Smooth muscle cell (in vitro differentiated cells): ENCODE results near the gene LRRC55. TPM values are rescaled to one million over a fixed set of nuclear protein-coding genes. Genes with fewer than 3 reads are reported as not detected.
A peak's percentile ranks its signal among the peaks of the same experiment; 100 is the strongest.

Experiments used
- DNase-seq: peaks from one replicate; lab custom pipeline; 2025; ENCODE audit not compliant: unreplicated experiment; lab: John Stamatoyannopoulos, UW
- H2AFZ ChIP-seq: fragments of 200-600 bp; sonication (generic); 2 replicates; pipeline ENCODE4 v1.6.0; 2016; ENCODE audit warnings: antibody characterized with exemption, low read depth, mild to moderate bottlenecking
- H3F3A ChIP-seq: fragments of 200-600 bp; sonication (generic); 2 replicates; pipeline ENCODE4 v1.6.0; 2017; ENCODE audit warnings: antibody characterized with exemption, low read depth
- H3K27ac ChIP-seq: fragments of 200-600 bp; sonication (generic); 2 replicates; pipeline ENCODE4 v1.5.1; 2016; ENCODE audit warnings: low read depth, mild to moderate bottlenecking
- H3K27me3 ChIP-seq: fragments of 200-600 bp; sonication (generic); 2 replicates; pipeline ENCODE4 v1.6.1; 2016; ENCODE audit warnings: low read depth, mild to moderate bottlenecking
- H3K36me3 ChIP-seq: fragments of 200-600 bp; sonication (generic); 2 replicates; pipeline ENCODE4 v1.5.1; 2016; ENCODE audit warnings: low read depth
- H3K4me1 ChIP-seq: fragments of 200-600 bp; sonication (generic); 2 replicates; pipeline ENCODE4 v1.5.1; 2016; ENCODE audit warnings: low read depth
- H3K4me2 ChIP-seq: fragments of 200-600 bp; sonication (generic); 2 replicates; pipeline ENCODE4 v1.6.0; 2016; ENCODE audit warnings: mild to moderate bottlenecking
- H3K4me3 ChIP-seq: fragments of 200-600 bp; sonication (generic); 2 replicates; pipeline ENCODE4 v1.5.1; 2016; ENCODE audit warnings: mild to moderate bottlenecking
- H3K79me2 ChIP-seq: fragments of 200-600 bp; sonication (generic); 2 replicates; pipeline ENCODE4 v1.6.0; 2016; ENCODE audit warnings: low read depth, mild to moderate bottlenecking
- H3K9ac ChIP-seq: fragments of 200-600 bp; sonication (generic); 2 replicates; pipeline ENCODE4 v1.6.0; 2016; ENCODE audit warnings: low read depth
- H3K9me3 ChIP-seq: fragments of 200-600 bp; sonication (generic); replicated peaks from 2 replicates; pipeline ENCODE4 v1.5.1; 2016; ENCODE audit warnings: low read depth
- H4K20me1 ChIP-seq: fragments of 200-600 bp; sonication (generic); 2 replicates; pipeline ENCODE4 v1.6.0; 2016; ENCODE audit warnings: low read depth
- CTCF ChIP-seq: fragments of 200-600 bp; sonication (generic); IDR thresholded peaks from 2 replicates; pipeline ENCODE4 v1.5.1; 2017; ENCODE audit warnings: borderline replicate concordance, mild to moderate bottlenecking, antibody characterized with exemption; ENCODE audit not compliant: insufficient read depth, poor library complexity, severe bottlenecking
- WGBS: methylation state at CpG from one replicate; pipeline ENCODE4 v1.1.7; 2016; ENCODE audit warnings: low lambda C conversion rate; 5-methylcytosine and 5-hydroxymethylcytosine counted together
- polyA plus RNA-seq: library from polyadenylated mRNA; unstranded; fragments of >200 nt; fragmentation: Nextera tagmentation; extraction: Ambion mirVana; gene quantifications from 2 replicates; pipeline ENCODE4 v1.2.1, GENCODE V29; 2016
- total RNA-seq: library from RNA; depleted of rRNA; stranded (reverse); fragments of >200 nt; gene quantifications from 2 replicates; pipeline ENCODE4 v1.2.3, GENCODE V29; 2014

Gene LRRC55
- total and polyA plus RNA-seq, 2 experiments from 2014 or later = 0.10 TPM; not detected in 1

- Histone ChIP-seq H3K4me3 (no peak overlapping the region), H3K9ac (no peak overlapping the region), H3K4me1 (peaks cover 16% of the 10 kb centered on the region), H3K4me2 (peak overlapping the region; percentile 1), H2AFZ (no peak overlapping the region), H3K9me3 (no peaks in the 10 kb centered on the region), H3K79me2 (no peaks in the 10 kb centered on the region), H3K27ac (no peak overlapping the region), H3K36me3 (no peaks in the 10 kb centered on the region), H3F3A (no peaks in the 10 kb centered on the region), H4K20me1 (no peaks in the 10 kb centered on the region), H3K27me3 (no peaks in the 10 kb centered on the region)
- no peak for TF ChIP-seq CTCF
- 17% methylated on average over 3 of the region's 3 CpGs for WGBS
- no peak for DNase-seq
Observed at GRCh38 chr11:57203359-57203758, 21.6 kb downstream of the LRRC55 start.

DNA sequence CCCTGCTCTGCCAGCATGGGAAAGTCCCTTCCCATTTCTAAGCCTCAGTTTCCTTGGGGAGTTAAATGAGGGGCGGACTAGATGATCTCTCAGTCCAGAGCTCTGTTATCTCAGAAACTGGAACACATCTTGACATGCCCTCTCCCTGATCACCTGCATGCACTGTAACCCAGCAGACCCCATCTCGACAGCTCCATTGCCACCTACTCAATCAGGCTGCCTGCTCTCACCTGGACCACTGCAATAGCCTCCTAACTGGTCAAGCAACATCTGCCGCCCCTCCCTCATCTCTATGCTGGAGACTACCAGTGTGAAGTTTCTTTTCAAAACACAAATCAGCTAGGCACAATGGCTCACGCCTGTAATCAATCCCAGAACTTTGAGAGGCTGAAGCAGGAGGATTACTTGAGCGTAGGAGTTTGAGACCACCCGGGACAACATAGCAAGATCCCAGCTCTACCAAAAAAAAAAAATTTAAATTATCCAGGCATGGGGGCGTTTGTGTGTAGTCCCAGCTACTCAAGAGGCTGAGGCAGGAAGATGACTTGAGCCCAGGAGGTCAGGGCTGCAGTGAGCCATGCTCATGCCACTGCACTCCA is 22.2 kb downstream of the LRRC55 start:
- peaks cover 16% of the 10 kb centered on the region for H3K4me1 ChIP-seq
- no peaks in the 10 kb centered on the region for H3K9me3 ChIP-seq
- DNase-seq = no peak
- no peaks in the 10 kb centered on the region for H3K79me2 ChIP-seq
- WGBS = 89% methylated on average over 7 of the region's 7 CpGs
- no peaks in the 10 kb centered on the region for H3K36me3 ChIP-seq
- H3K27ac ChIP-seq = no peak overlapping the region
- H3K4me2 ChIP-seq = peak overlapping the region; percentile 1
- no peak overlapping the region for H3K9ac ChIP-seq
- no peaks in the 10 kb centered on the region for H4K20me1 ChIP-seq
- no peaks in the 10 kb centered on the region for H3K27me3 ChIP-seq
- H2AFZ ChIP-seq = no peak overlapping the region
- no peaks in the 10 kb centered on the region for H3F3A ChIP-seq
- H3K4me3 ChIP-seq = no peak overlapping the region
- no peak for TF ChIP-seq CTCF

- Histone ChIP-seq H3K36me3 (no peaks in the 10 kb centered on the region), H3K4me1 (peaks cover 17% of the 10 kb centered on the region), H3K27ac (no peak overlapping the region), H3K9me3 (no peaks in the 10 kb centered on the region), H3K4me2 (no peak overlapping the region), H2AFZ (no peak overlapping the region), H3K79me2 (no peaks in the 10 kb centered on the region), H3K9ac (no peak overlapping the region), H3F3A (no peaks in the 10 kb centered on the region), H3K4me3 (no peak overlapping the region), H4K20me1 (no peaks in the 10 kb centered on the region), H3K27me3 (no peaks in the 10 kb centered on the region)
- no peak for TF ChIP-seq CTCF
- no peak for DNase-seq
- whole genome bisulfite sequencing = 14% methylated on average over 3 of the region's 3 CpGs
Observed at GRCh38 chr11:57205041-57205641, 23.4 kb downstream of the LRRC55 start.

DNA sequence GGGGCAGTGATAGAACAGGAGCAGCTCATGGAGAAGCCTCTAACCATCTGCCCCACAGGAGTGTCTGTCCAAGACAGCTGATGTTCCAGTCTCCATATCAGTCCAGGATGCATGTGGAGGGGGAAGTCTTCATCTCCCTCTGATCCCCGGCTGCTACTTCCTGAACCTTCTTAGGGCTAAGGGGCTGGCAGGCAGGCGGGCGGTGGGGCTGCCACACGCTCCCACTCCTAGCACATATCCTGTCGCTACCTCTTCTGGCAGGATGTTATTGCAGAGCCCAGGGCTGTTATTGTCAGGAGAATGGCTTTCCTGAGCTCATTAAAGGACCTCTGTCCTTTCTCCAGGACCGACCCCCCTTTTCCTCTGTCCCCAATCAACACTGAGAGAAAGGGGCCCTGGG is 25.4 kb downstream of the LRRC55 start:
- WGBS = 91% methylated on average over 6 of the region's 6 CpGs
- no peak for TF ChIP-seq CTCF
- H3K27me3 ChIP-seq = no peaks in the 10 kb centered on the region
- H3K36me3 ChIP-seq = no peaks in the 10 kb centered on the region
- no peaks in the 10 kb centered on the region for H3K79me2 ChIP-seq
- no peak overlapping the region for H3K27ac ChIP-seq
- H3K9me3 ChIP-seq = no peaks in the 10 kb centered on the region
- H3K9ac ChIP-seq = no peak overlapping the region
- H4K20me1 ChIP-seq = no peaks in the 10 kb centered on the region
- H3K4me3 ChIP-seq = no peak overlapping the region
- no peak overlapping the region for H3K4me2 ChIP-seq
- H3F3A ChIP-seq = peaks cover 3% of the 10 kb centered on the region
- peaks cover 33% of the 10 kb centered on the region for H3K4me1 ChIP-seq
- no peak overlapping the region for H2AFZ ChIP-seq
- DNase-seq = no peak
